Stimulated activated CD4-positive, alpha-beta T cell treated with anti-CD3 and anti-CD28 coated beads, Interleukin-1b, Interleukin-23, amount 100 ng/mL, for 24 hours (primary cell): Measurements from ENCODE around the gene KRTAP15-1.

Experiments used
- DNase-seq, 4 experiments: peaks; one replicate each; pipeline ENCODE4 v3.0.0-alpha.2; 2020; ENCODE audit warnings: low read depth in 4 of 4, low spot score in 1 of 4

KRTAP15-1 gene

GRCh38 chr21:30439975-30440374, at the start of gene KRTAP15-1:
KRTAP15-1 (plus strand) TSS chr21:30440275; CDS start chr21:30440328, 53 bp downstream.
- no peak for DNase-seq

- DNase-seq, result no peak
Measured at GRCh38 chr21:30391492-30392025, 48.5 kb upstream of the KRTAP15-1 start.

- no peak for DNase-seq
Measured at GRCh38 chr21:30395731-30396130, 44.3 kb upstream of the KRTAP15-1 start, which contains the start of gene KRTAP13-1. KRTAP13-1 (plus strand) TSS chr21:30396031; CDS start chr21:30396087, 56 bp downstream.

- no peak for DNase-seq
Measured at GRCh38 chr21:30408782-30409494, 31.1 kb upstream of the KRTAP15-1 start.

GRCh38 chr21:30415993-30416392, 24.1 kb upstream of the KRTAP15-1 start:
- DNase-seq, result no peak

GRCh38 chr21:30425826-30426225, 14.2 kb upstream of the KRTAP15-1 start, which contains the start of gene KRTAP13-3:
KRTAP13-3 (minus strand) TSS chr21:30425926; CDS start chr21:30425912, 14 bp downstream.
- DNase-seq, result no peak

GRCh38 chr21:30426731-30427130, 13.3 kb upstream of the KRTAP15-1 start:
- DNase-seq, result no peak

GRCh38 chr21:30430170-30430655, 9.9 kb upstream of the KRTAP15-1 start, which contains the start of gene KRTAP13-4:
KRTAP13-4 (plus strand) TSS chr21:30430220; CDS start chr21:30430276, 56 bp downstream.
- DNase-seq, result no peak

- no peak for DNase-seq
Measured at GRCh38 chr21:30434033-30434631, 5.9 kb upstream of the KRTAP15-1 start.

GRCh38 chr21:30437010-30437565, 3.0 kb upstream of the KRTAP15-1 start:
- no peak for DNase-seq

- DNase-seq, result no peak
Measured at GRCh38 chr21:30443226-30443625, 3.2 kb downstream of the KRTAP15-1 start.

GRCh38 chr21:30444204-30444603, 4.1 kb downstream of the KRTAP15-1 start:
- DNase-seq, result no peak

GRCh38 chr21:30447056-30447455, 7.0 kb downstream of the KRTAP15-1 start:
- DNase-seq, result no peak

GRCh38 chr21:30448514-30448913, 8.4 kb downstream of the KRTAP15-1 start:
- DNase-seq, result no peak

- DNase-seq, result no peak
Measured at GRCh38 chr21:30463713-30464112, 23.6 kb downstream of the KRTAP15-1 start.

GRCh38 chr21:30468900-30469714, 29.0 kb downstream of the KRTAP15-1 start:
- DNase-seq, result no peak

- no peak for DNase-seq
Measured at GRCh38 chr21:30478004-30478403, 37.9 kb downstream of the KRTAP15-1 start.

GRCh38 chr21:30479259-30479658, 39.2 kb downstream of the KRTAP15-1 start:
- no peak for DNase-seq

GRCh38 chr21:30480145-30480544, 40.1 kb downstream of the KRTAP15-1 start, which contains the start of gene KRTAP19-1:
KRTAP19-1 (minus strand) TSS chr21:30480367; CDS start chr21:30480317, 50 bp downstream.
- no peak for DNase-seq

- no peak for DNase-seq
Measured at GRCh38 chr21:30482130-30482529, 42.1 kb downstream of the KRTAP15-1 start.

- no peak for DNase-seq
Measured at GRCh38 chr21:30486180-30486579, 46.1 kb downstream of the KRTAP15-1 start.
